Stimulated activated naive CD4-positive, alpha-beta T cell treated with Interleukin-2 at 50 U/mL for 16 hours (primary cell): Measurements from ENCODE around the gene PEX5L.

Source experiments
- DNase-seq: peaks from one replicate; lab custom pipeline; 2025; lab: John Stamatoyannopoulos, UW

PEX5L gene

DNA sequence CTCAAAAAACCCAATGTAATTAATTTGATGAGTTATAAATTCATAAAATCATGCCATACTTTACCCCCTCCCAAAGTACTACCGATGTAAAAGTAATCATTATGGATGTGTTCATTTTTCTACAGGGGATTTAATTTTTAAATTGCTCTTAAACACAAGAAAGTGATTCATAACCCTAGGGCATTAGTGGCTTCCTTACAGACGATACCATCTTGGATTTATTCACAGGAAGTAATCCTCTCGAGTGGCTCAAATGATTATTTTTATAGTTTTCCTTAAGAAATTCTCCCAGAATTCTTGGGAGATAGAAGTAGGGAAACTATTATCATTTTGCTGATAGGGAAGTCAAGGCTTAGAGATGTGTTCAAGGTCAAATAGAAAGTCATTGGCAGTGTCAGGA, 80.9 kb downstream of the PEX5L start:
- DNase-seq: no peak

- no peak for DNase-seq
These were observed 81.5 kb downstream of the PEX5L start for GRCh38 chr3:179955286-179955685.

GRCh38 chr3:179953993-179954870, 82.5 kb downstream of the PEX5L start:
- DNase-seq: no peak

GRCh38 chr3:179950840-179951239, 85.9 kb downstream of the PEX5L start:
- DNase-seq: no peak

DNA sequence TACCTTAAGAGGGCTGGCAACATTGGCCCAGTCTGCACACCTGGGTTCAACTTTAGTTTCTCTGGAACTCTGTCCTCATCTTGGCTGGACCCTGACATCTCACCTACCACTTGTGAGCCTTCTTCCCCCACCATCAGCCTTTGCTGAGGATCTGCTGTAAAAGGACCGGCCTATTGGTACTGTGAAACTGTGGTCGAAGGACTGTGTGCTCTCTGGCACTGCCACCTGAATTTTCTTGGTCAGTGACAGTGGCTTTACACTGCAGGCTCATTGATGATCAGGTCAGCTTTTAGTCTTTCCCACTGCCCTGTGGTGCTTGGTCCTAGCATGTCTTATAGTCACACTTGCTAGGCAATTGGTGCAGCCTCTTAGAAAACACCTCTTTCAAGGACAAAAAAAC, 86.9 kb downstream of the PEX5L start:
- DNase-seq: no peak

- no peak for DNase-seq
These were observed 87.3 kb downstream of the PEX5L start for GRCh38 chr3:179949412-179949811.

- no peak for DNase-seq
These were observed 88.0 kb downstream of the PEX5L start for GRCh38 chr3:179948740-179949139.

- no peak for DNase-seq
These were observed 91.2 kb downstream of the PEX5L start for GRCh38 chr3:179945569-179945968.

DNA sequence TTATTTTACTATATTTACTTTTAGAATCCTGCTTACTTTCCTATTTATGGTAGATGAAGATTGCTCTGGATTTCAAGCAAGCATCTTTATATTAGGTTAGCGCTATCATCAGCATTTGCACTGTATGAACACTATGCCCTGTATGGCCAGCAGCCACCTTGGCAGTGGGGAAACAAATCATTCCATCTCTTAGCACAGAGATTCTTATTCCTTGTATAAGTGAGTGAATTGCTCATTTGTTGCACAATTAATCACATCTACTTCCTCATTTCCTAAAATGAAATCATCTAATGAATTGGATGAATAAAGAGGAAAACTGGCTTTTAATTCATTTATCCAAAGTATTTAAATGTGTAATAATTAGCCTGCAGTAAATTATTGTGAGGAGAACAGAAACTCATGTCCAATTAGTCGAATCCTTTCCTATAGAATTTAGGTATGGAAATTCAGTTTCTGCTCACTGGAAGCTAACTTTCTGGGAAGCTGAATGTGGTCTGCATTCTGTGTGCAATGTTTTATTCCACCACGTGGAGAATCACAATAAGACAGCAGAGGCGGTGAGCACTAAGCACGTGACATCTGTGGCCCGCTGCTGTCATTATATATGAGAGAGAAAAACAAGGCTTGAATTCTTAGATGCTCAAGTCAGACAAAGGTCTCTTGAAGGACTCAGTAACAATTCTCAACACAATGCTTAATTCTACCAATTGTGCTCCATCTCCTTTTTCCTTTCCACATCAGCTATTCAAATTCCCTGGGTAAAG, 93.4 kb downstream of the PEX5L start:
- no peak for DNase-seq

GRCh38 chr3:179942553-179943075, 94.1 kb downstream of the PEX5L start:
- DNase-seq: no peak

DNA sequence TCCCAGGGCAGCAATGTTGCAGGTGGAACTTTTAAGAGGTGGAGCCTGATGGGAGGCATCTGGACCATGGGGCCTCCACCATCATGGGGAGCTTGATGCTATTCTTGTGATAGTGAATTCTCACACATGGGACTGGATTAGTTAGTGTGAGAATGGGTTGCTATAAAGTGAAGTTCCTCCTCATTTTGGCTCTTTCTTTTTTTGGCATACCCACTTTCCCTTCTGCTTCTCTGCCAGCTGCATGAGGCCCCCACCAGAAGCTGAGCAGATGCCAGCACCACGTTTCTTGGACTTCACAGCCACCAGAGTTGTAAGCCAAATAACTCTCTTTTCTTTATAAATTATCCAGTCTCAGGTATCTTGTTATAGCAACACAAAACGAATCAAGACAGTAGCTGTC, 101.0 kb downstream of the PEX5L start:
- no peak for DNase-seq

- DNase-seq: no peak
These were observed 102.8 kb downstream of the PEX5L start for GRCh38 chr3:179933914-179934313.

DNA sequence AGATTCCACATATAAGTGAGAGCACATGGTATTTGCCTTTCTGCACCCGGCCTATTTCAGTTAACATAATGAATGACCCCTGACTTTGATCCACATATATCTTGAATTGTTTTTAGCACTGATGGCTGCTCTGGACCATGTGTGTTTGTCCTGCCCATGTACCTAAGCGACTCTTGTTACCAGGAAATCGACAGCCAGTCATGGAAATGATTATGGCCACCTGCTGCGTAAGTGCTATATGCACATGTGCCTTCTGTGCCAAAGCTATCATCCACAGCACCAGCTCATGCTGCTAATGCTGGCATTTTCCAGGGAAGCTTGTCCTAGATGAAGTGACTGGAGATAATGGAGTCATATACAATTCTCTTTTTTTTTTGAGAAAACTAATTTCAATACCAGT, 103.7 kb downstream of the PEX5L start:
- no peak for DNase-seq

DNA sequence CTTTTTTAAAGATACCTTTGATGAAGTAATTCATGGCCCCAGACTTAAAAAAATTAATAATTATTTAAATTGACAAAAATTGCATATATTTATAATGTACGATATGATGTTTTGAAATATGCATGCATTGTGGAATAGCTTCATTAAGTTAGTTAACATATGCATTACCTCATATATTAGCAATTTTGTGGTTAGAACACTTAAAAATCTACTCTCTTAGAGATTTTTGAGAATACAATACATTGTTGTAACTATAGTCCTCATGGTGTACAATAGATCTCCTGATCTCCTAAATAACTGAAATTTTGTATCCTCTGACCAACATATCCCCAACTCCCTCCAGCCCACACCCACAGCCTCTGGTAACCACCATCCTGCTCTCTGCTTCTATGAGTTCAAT, 104.1 kb downstream of the PEX5L start:
- no peak for DNase-seq

- peak; percentile 5 for DNase-seq
These were observed 107.6 kb downstream of the PEX5L start for GRCh38 chr3:179929091-179929529.

GRCh38 chr3:179927191-179927590, 109.5 kb downstream of the PEX5L start:
- DNase-seq: no peak

DNA sequence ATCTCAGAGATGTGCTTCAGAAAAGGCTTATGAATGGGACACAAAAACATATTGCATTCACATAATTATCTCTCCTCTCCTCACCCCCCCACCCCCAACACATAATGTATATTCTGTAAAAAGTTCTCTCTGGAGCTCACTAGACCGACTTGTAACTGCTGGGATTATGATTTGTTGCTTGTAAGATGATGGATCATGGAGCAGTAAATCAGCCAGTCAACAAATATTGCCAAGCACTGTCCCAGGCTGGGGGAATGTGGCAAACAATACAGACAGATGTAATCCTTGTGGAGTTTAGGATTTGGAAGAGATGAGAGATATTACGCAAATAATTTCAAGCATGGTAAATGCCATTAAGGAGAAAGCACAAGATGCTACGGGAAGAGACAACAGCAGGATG, 114.8 kb downstream of the PEX5L start:
- no peak for DNase-seq

DNA sequence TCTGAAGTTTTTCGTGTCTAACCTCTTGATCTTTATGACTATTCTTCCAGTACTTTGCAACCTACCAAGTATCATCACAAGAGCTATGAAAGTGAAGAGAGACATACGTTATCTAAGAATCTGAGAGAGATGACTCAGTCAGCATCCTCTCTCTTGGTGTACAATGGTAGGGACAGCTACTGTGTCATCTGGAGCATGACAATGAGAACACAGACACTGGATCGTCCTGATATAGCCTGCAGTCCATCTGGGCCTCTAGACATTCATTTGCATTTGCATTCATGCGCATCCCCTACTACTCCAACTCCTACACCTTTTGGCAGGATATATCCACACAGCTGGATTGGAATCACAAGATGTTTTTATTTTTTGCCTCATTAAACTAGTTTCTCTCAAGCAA, 115.2 kb downstream of the PEX5L start:
- DNase-seq: no peak

- DNase-seq: no peak
These were observed 128.8 kb downstream of the PEX5L start for GRCh38 chr3:179907784-179908482.

GRCh38 chr3:179902061-179902460, 134.7 kb downstream of the PEX5L start:
- no peak for DNase-seq

DNA sequence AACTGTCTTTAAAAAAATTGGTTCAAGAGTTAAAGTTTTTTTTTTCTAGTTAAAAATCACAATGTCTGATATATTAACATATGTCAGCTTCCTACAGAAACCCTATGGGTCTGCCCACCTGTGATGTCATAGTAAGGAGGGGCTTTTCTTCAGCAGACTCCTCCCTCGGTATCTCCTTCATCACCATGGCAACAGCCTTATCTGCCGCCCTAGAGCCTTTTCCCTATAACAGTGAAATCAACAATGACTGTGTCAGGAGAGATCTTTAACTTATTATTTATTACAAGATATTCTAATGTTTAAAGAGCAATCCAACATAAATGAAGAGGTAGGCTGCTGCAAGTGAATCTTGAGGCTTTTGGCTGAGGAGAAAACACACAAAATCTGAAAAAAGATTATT, 138.7 kb downstream of the PEX5L start:
- DNase-seq: no peak

- no peak for DNase-seq
These were observed 139.5 kb downstream of the PEX5L start for GRCh38 chr3:179897231-179897630.
